H9 (cell line): Measurements from ENCODE around the gene CD209. TPM values are rescaled to one million over a fixed set of nuclear protein-coding genes. Genes with fewer than 3 reads are reported as not detected.

Experiments
- DNase-seq: peaks from one replicate; pipeline ENCODE4 v3.0.0-alpha.2; 2017
- H2AFZ ChIP-seq: one replicate; pipeline ENCODE4 v1.6.1; 2013; ENCODE audit warnings: mild to moderate bottlenecking, low read length, control low read depth, moderate library complexity
- H2AK5ac ChIP-seq: 2 replicates; pipeline ENCODE4 v1.6.1; 2013; ENCODE audit warnings: low read length, control low read depth, mixed read lengths; ENCODE audit not compliant: insufficient read length
- H2BK120ac ChIP-seq: one replicate; pipeline ENCODE4 v1.6.1; 2013; ENCODE audit warnings: low read depth, mild to moderate bottlenecking, low read length, control low read depth, inconsistent platforms; ENCODE audit not compliant: poor library complexity, severe bottlenecking
- H2BK12ac ChIP-seq: 2 replicates; pipeline ENCODE4 v1.6.1; 2013; ENCODE audit warnings: low read length, control low read depth, mixed read lengths, low read depth; ENCODE audit not compliant: insufficient read length
- H2BK15ac ChIP-seq: 2 replicates; pipeline ENCODE4 v1.6.1; 2013; ENCODE audit warnings: low read depth, low read length, control low read depth
- H2BK20ac ChIP-seq: one replicate; pipeline ENCODE4 v1.6.1; 2013; ENCODE audit warnings: low read depth, mild to moderate bottlenecking, low read length, control low read depth, inconsistent platforms; ENCODE audit not compliant: poor library complexity, severe bottlenecking
- H2BK5ac ChIP-seq: 2 replicates; pipeline ENCODE4 v1.6.1; 2013; ENCODE audit warnings: low read length, control low read depth, mixed read lengths; ENCODE audit not compliant: insufficient read length
- H3K14ac ChIP-seq: 2 replicates; pipeline ENCODE4 v1.6.1; 2013; ENCODE audit warnings: low read length, control low read depth; ENCODE audit not compliant: insufficient read depth
- H3K18ac ChIP-seq: 2 replicates; pipeline ENCODE4 v1.6.1; 2013; ENCODE audit warnings: low read depth, mild to moderate bottlenecking, mixed read lengths, low read length, control low read depth; ENCODE audit not compliant: insufficient read length
- H3K23ac ChIP-seq: 2 replicates; pipeline ENCODE4 v1.6.1; 2013; ENCODE audit warnings: low read length, control low read depth, mixed read lengths, low read depth; ENCODE audit not compliant: insufficient read length
- H3K23me2 ChIP-seq: 2 replicates; pipeline ENCODE4 v1.6.1; 2013; ENCODE audit warnings: low read depth, mild to moderate bottlenecking, mixed read lengths, low read length, control low read depth; ENCODE audit not compliant: insufficient read length, poor library complexity, severe bottlenecking
- H3K27ac ChIP-seq: 2 replicates; pipeline ENCODE4 v1.5.1; 2013; ENCODE audit warnings: low read length, control low read depth, mixed read lengths, low read depth; ENCODE audit not compliant: insufficient read length
- H3K27me3 ChIP-seq: 2 replicates; pipeline ENCODE4 v1.6.1; 2013; ENCODE audit warnings: low read length, control low read depth, inconsistent platforms; ENCODE audit not compliant: insufficient read depth
- H3K4ac ChIP-seq: 2 replicates; pipeline ENCODE4 v1.6.1; 2013; ENCODE audit warnings: low read depth, mild to moderate bottlenecking, control low read depth, inconsistent platforms, low read length, moderate library complexity
- H3K4me1 ChIP-seq: 2 replicates; pipeline ENCODE4 v1.6.1; 2013; ENCODE audit warnings: low read length, control low read depth, inconsistent platforms; ENCODE audit not compliant: insufficient read depth
- H3K4me2 ChIP-seq: 2 replicates; pipeline ENCODE4 v1.6.1; 2013; ENCODE audit warnings: low read length, control low read depth, mixed read lengths; ENCODE audit not compliant: insufficient read length, insufficient read depth
- H3K56ac ChIP-seq: 2 replicates; pipeline ENCODE4 v1.6.1; 2013; ENCODE audit warnings: low read depth, mild to moderate bottlenecking, mixed read lengths, low read length, control low read depth; ENCODE audit not compliant: insufficient read length
- H3K79me1 ChIP-seq: 2 replicates; pipeline ENCODE4 v1.6.1; 2013; ENCODE audit warnings: low read depth, mild to moderate bottlenecking, moderate library complexity, low read length, control low read depth, inconsistent platforms; ENCODE audit not compliant: insufficient read depth, poor library complexity, severe bottlenecking
- H3K79me2 ChIP-seq: 2 replicates; pipeline ENCODE4 v1.6.1; 2013; ENCODE audit warnings: low read length, control low read depth, inconsistent platforms; ENCODE audit not compliant: insufficient read depth
- H3K9ac ChIP-seq: 2 replicates; pipeline ENCODE4 v1.6.1; 2013; ENCODE audit warnings: low read length, control low read depth, mixed read lengths; ENCODE audit not compliant: insufficient read length; ENCODE audit errors: extremely low read depth
- H3K9me3 ChIP-seq: one replicate; pipeline ENCODE4 v1.6.1; 2013; ENCODE audit warnings: low read depth, low read length, inconsistent platforms; ENCODE audit not compliant: control insufficient read depth
- H3T11ph ChIP-seq: one replicate; pipeline ENCODE4 v1.6.1; 2013; ENCODE audit warnings: mild to moderate bottlenecking, low read length, control low read depth, inconsistent platforms
- H4K20me1 ChIP-seq: one replicate; pipeline ENCODE4 v1.6.1; 2013; ENCODE audit not compliant: control insufficient read depth, insufficient read length, insufficient read depth
- H4K5ac ChIP-seq: 2 replicates; pipeline ENCODE4 v1.6.1; 2013; ENCODE audit warnings: low read depth, mild to moderate bottlenecking, mixed read lengths, low read length, control low read depth; ENCODE audit not compliant: insufficient read length
- H4K8ac ChIP-seq: replicated peaks from 2 replicates; pipeline ENCODE4 v1.6.1; 2013; ENCODE audit warnings: low read length, control low read depth, mixed read lengths, low read depth; ENCODE audit not compliant: insufficient read length
- H4K91ac ChIP-seq: 2 replicates; pipeline ENCODE4 v1.6.1; 2013; ENCODE audit warnings: low read depth, mild to moderate bottlenecking, moderate library complexity, mixed read lengths, low read length, control low read depth; ENCODE audit not compliant: insufficient read length
- H3K27ac Mint-ChIP-seq, 3 experiments: 2 replicates in 2 of 3; 3 replicates in 1 of 3; pipeline ENCODE4 v1.8.0; 2020 to 2021; ENCODE audit warnings: mixed read lengths in 3 of 3, mild to moderate bottlenecking in 1 of 3, moderate library complexity in 1 of 3
- H3K27me3 Mint-ChIP-seq: 2 replicates; pipeline ENCODE4 v1.8.0; 2021; ENCODE audit warnings: low read depth, mild to moderate bottlenecking, moderate library complexity, mixed read lengths
- H3K36me3 Mint-ChIP-seq, 3 experiments: 2 replicates in 2 of 3; 3 replicates in 1 of 3; pipeline ENCODE4 v1.8.0; 2020 to 2021; ENCODE audit warnings: low read depth in 3 of 3, mixed read lengths in 3 of 3; ENCODE audit not compliant: insufficient read depth in 1 of 3
- H3K4me1 Mint-ChIP-seq, 2 experiments: 2 replicates each; pipeline ENCODE4 v1.8.0; 2020; ENCODE audit warnings: mixed read lengths in 2 of 2
- H3K4me3 Mint-ChIP-seq, 2 experiments: 2 replicates in 1 of 2; 3 replicates in 1 of 2; pipeline ENCODE4 v1.8.0; 2020 to 2021; ENCODE audit warnings: mild to moderate bottlenecking in 2 of 2, mixed read lengths in 2 of 2, moderate library complexity in 1 of 2
- H3K9me3 Mint-ChIP-seq, 2 experiments: 2 replicates in 1 of 2; 3 replicates in 1 of 2; pipeline ENCODE4 v1.8.0; 2020; ENCODE audit warnings: mild to moderate bottlenecking in 2 of 2, mixed read lengths in 2 of 2, moderate library complexity in 1 of 2
- CTCF ChIP-seq: fragments of 200-600 bp; sonication (generic); conservative IDR thresholded peaks from 3 replicates; pipeline ENCODE4 v1.8.0; 2021; ENCODE audit warnings: antibody characterized with exemption, mild to moderate bottlenecking
- WGBS: extraction: QIAGEN DNeasy Blood & Tissue Kit; methylation state at CpG from one replicate; pipeline ENCODE4 v1.1.7; 2013; ENCODE audit warnings: missing lambda C conversion rate, low lambda C conversion rate, mixed read lengths; ENCODE audit not compliant: insufficient read length; ENCODE audit errors: extremely low coverage; 5-methylcytosine and 5-hydroxymethylcytosine counted together
- total RNA-seq: library from RNA; stranded (reverse); gene quantifications from 2 replicates; pipeline ENCODE4 v1.2.1, GENCODE V29; 2021

The CD209 gene
- total RNA-seq, 1 experiment from 2014 or later, result not detected

GRCh38 chr19:7773841-7774240, 26.5 kb upstream of the CD209 start:
- Histone ChIP-seq H2BK12ac (no peak overlapping the region), H2BK20ac (no peak overlapping the region), H3K27me3 (no peaks in the 10 kb centered on the region), H3K23me2 (no peaks in the 10 kb centered on the region), H4K20me1 (no peaks in the 10 kb centered on the region), H3K18ac (no peak overlapping the region), H3K56ac (no peak overlapping the region), H3K27ac (no peak overlapping the region), H3K9me3 (no peaks in the 10 kb centered on the region), H3K23ac (no peak overlapping the region), H3K4me2 (no peak overlapping the region), H2BK15ac (no peak overlapping the region), H3K4ac (no peak overlapping the region), H3K4me1 (no peaks in the 10 kb centered on the region), H2AK5ac (no peak overlapping the region), H4K5ac (no peak overlapping the region), H3K9ac (no peak overlapping the region), H3T11ph (no peak overlapping the region), H2BK120ac (no peak overlapping the region), H4K8ac (no peak overlapping the region), H3K79me2 (no peaks in the 10 kb centered on the region), H4K91ac (no peak overlapping the region), H3K79me1 (no peaks in the 10 kb centered on the region), H2BK5ac (no peak overlapping the region), H3K14ac (no peak overlapping the region), H2AFZ (no peak overlapping the region)
- Mint-ChIP-seq H3K4me1 (peaks cover 9 to 16% of the 10 kb centered on the region in 2 experiments), H3K9me3 (no peaks in the 10 kb centered on the region; a peak in 1 of 5 replicates), H3K27me3 (peaks cover 33% of the 10 kb centered on the region), H3K27ac (no peak overlapping the region), H3K36me3 (no peaks in the 10 kb centered on the region), H3K4me3 (no peak overlapping the region)
- no peak for DNase-seq
- no CpG with 5 or more reads among the region's 9 CpGs for WGBS
- no peak for TF ChIP-seq CTCF
